GM19240 (cell line): Measurements from ENCODE around the gene ADCK2.
A peak's percentile ranks its signal among the peaks of the same experiment; 100 is the strongest.
"Not testable (repeated sequence)": the region's sequence is repeated elsewhere in the genome, so short reads cannot be mapped to it uniquely, and the experiment has no call there.

Source experiments
- DNase-seq: peaks from one replicate; pipeline ENCODE4 v3.0.0; 2011; ENCODE audit warnings: low spot score; ENCODE audit not compliant: insufficient read length

Gene ADCK2

DNA sequence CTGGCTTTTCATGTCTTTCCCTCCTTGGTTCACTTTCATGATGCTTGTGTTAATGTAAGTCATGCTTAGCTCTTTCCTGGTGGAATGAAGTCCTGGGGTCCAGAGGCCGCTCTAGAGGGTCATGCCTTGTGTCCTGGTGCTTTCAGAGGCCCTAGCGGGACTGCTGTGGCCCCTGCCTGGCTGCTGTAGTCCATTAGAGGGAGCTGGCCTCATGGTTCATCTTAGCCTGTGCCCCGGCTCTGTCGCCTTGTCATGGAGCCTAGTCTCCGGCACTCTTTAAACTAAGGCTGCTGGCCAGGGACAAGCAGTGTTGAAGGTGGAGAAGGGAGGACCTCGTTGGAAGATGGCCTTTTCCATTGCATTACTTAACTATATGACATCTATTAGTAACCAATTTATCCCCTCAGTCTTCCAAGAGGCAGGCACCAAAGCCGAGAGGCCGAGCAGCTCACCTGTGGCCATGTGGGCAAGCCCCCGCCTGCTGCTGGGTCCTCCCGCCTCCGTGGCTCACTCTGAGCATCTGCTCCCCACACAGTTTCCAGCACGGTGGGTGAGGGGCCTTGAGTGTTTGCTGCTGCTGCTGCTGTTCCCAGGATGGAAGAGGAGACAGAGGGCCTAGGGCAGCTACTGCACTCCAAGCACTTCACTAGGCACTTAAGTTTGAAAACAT, 18.8 kb downstream of the ADCK2 start:
- no peak for DNase-seq

DNA sequence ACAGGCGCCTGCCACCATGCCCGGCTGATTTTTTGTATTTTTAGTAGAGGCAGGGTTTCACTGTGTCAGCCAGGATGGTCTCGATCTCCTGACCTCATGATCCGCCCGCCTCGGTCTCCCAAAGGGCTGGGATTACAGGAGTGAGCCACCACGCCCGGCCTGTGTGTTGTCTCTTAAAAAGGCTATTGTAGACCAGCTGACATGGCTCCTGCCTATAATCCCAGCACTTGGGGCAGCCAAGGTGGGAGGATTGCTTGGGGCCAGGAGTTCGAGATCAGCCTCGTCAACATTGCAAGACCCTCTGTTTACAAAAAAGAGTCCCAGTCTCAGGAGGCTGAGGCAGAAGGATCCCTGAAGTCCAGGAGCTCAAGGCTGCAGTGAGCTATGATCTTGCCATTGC, 21.1 kb downstream of the ADCK2 start:
- DNase-seq: not testable (repeated sequence)

DNA sequence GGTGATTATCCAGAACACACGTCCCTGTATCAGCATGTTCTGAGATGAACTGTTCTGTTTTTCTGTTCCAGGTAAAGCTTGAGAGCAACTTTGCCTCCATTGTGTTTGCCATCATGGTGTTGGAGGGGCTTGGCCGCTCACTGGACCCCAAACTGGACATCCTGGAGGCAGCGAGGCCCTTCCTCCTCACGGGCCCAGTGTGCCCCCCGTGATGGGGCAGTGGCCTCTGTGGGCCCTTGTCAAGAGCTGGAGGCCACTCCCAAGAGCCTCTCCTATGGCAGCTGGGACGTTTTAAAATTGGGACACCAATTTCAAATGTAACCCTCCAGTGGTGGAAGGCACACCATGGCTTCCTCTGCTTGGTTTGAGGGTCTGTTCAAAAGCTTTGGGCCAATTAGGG, 21.8 kb downstream of the ADCK2 start:
- no peak for DNase-seq

DNA sequence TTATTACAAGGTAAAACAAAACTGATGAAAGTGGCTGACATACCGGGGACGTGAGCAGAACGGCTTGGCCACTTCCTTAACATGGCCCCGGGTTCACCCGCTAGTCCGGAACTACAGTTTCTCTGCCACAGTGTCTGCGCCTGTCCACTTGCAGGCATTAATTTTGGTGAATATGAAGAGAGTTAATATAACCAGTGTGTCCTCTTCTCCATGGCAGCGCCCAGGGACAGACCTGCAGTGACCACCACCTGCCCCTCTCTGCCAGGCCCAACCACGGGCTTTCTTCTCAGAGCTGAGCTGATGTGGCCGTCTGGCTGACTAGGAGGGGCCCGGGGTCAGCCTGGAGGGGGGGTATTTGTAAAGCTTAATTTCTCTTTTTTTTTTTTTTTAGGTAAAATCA, 22.6 kb downstream of the ADCK2 start:
- DNase-seq: no peak

DNA sequence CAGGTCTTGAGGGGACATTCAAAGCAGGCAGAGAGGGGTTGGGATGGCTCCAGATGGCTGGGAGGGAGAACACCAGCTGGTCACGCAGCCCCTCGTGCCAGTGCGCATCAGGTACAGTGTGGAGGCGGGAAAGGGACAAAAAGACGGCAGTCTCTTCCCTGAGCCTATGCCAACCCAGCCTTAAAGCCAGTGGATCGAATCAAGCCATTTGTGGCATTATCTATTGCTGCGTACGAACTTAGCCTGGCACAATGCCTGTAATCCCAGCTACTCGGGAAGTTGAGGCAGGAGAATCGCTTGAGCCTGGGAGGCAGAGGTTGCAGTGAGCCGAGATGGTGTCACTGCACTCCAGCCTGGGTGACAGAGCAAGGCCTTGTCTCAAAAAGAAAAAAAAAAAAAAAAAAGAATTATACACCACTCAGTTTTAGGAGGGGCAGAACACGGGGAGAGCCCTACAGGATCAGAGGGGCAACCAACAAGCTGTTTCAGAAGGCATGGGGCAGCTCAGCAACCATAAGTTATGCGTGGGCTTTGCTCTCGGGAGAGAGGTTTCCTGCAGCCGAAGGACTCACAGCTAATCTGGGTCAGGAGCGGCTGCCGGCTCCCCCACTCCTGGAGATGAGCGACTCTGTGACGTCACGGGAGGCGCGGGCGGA, 23.4 kb downstream of the ADCK2 start:
- DNase-seq: peak; percentile 95

GRCh38 chr7:140696680-140697446, 24.1 kb downstream of the ADCK2 start, which contains the start of gene NDUFB2:
NDUFB2 (plus strand) TSS chr7:140696708; CDS start chr7:140696745, 37 bp downstream.
- peak; percentile 71 for DNase-seq

DNA sequence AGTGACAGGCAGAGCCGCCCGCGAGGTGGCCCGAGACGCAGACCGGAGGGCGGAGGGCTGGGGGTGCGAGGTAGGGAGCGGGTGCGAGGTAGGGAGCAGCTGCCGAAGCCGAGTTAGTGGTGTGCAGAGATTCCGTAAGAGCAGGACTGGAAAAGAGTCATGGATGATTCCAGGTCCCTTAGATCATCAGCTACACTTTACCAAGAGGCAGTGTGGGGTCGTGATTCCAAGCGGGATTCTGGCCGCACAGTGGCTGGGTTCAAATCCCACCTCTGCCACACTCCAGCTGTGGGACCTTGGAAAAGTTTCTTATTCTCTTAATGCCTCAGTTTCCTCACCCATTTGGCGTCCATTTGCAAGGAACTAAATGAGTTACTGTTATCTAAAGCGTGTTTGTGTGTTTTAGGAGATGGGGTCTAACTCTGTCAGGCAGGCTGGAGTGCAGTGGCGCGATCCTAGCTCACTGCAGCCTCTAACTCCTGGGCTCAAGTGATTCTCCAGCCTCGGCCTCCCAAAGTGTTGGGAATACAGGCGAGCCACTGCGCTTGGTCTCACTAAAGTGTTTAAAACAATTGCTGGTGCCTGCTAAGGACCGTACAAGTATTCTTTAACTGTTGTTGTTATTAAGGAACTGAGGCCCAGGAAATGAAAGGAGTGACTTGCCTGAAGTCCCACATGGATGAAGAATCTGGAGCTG, 24.9 kb downstream of the ADCK2 start:
- no peak for DNase-seq

GRCh38 chr7:140698477-140698876, 25.7 kb downstream of the ADCK2 start:
- DNase-seq: no peak

DNA sequence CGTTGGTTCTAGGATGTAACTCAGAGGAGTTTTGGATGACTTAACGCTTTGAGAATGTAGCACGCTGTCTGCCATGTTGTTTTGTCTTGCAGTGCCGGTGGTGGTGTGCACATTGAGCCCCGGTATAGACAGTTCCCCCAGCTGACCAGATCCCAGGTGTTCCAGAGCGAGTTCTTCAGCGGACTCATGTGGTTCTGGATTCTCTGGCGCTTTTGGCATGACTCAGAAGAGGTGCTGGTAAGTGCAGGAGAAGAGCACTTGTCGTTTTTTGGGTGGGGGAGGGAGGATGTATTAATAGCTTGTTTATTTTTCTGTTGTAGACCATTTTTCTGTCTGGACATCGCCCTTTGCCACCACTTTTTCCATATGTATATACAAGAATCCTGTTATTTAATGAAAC, 30.0 kb downstream of the ADCK2 start:
- DNase-seq: no peak

GRCh38 chr7:140704205-140704604, 31.5 kb downstream of the ADCK2 start:
- no peak for DNase-seq

GRCh38 chr7:140707132-140707531, 34.4 kb downstream of the ADCK2 start:
- no peak for DNase-seq

- not testable (repeated sequence) for DNase-seq
These were observed 36.0 kb downstream of the ADCK2 start for GRCh38 chr7:140708764-140709163.

DNA sequence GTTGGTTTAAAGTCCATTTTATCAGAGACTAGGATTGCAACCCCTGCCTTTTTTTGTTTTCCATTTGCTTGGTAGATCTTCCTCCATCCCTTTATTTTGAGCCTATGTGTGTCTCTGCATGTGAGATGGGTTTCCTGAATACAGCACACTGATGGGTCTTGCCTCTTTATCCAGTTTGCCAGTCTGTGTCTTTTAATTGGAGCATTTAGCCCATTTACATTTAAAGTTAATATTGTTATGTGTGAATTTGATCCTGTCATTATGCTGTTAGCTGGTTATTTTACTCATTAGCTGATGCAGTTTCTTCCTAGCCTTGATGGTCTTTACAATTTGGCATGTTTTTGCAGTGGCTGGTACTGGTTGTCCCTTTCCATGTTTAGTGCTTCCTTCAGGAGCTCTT, 39.6 kb downstream of the ADCK2 start:
- not testable (repeated sequence) for DNase-seq

- DNase-seq: no peak
These were observed 41.7 kb downstream of the ADCK2 start for GRCh38 chr7:140714331-140715040.

GRCh38 chr7:140719721-140720120, 47.0 kb downstream of the ADCK2 start:
- no peak for DNase-seq

DNA sequence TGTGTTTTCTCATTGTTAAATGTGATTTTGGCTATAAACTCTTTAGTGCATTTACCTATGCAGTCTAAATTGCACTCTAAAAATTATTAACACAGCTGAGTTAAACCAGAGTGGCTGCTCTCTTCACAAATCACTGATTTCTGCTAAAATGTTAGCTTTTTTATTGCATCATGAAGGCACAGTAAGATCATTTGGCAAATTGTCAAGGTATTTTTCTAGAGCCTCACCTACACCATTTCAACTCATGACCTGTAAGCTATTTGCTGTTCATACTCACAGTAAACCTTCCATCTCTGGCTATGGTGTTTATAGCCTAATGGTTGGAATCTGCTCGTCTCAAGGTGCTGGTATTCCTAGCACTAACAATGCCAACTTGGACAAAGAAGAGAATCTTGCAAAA, 49.5 kb downstream of the ADCK2 start:
- no peak for DNase-seq

DNA sequence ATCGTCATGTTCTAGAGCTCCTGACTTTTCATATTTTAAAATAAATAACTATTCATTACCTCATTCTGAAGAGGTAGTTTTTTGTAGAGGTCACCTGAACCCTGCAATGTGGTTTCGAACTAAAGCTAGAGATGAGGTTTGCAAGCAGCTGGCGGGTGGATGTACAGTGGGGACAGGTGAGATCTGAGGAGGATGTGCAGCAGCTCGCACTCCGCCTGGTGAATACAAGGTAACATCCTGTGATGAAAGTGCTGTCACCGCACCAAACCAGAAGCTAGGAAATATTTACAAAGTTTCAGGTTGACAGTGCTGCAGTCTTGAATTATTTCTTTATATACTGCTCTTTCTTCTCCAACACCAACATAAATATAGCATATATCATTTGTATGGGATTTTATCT, 50.3 kb downstream of the ADCK2 start:
- no peak for DNase-seq

DNA sequence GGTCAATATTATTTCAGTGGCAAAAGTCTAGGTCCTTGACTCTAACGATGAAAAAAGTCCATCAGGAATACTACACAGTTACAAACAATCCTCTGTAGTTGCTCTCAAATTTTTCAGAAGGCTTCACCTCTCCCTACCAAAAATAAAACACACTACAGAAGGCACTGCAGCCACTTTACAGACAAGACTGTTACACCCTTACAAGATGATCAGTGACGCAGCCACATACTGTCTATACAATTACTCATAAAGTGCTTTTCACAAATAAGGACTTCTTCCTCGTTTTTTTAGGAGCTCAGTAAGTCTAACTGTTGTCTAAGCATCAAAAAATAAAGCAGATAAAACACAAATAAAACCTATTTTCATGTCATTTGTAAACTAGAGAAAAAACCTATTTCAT, 50.8 kb downstream of the ADCK2 start:
- DNase-seq: no peak

DNA sequence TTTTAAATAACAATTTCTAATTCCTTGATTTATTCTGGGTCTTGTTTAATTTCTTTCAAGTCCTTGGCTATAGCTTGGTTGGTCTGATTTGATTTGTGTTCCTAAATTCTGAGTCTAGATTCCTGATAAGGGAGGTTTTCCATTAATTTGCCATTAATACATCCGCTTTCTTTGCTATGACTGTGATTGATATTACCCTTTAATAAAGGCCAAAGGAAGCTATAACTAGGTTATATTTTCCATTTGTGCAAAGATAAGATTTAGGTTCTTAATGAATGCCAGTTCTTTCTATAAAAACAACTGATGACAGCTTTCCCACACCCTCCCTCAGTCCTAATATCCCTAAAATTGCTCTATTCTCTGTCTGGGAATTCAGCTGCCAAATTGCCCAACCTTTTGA, 52.0 kb downstream of the ADCK2 start:
- no peak for DNase-seq

DNA sequence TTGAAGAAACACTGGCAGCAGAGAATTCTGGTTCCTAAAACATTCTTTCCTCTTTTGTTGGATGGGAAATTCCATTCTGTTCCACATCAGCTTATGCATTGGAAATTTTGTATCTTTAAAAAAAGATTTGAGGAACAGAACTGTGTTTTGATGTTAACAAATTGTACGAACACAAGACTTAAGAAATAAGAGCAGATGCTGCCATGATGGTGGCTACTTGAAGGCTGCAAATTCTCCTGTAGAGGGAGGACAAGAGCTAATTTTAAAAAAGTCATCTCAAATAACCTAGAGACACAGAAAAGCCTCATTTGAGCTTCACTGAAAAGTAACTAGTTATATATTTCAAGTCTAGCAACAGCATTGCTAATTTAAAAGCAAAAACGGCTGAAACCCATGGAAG, 53.5 kb downstream of the ADCK2 start:
- no peak for DNase-seq

- DNase-seq: no peak
These were observed 59.7 kb downstream of the ADCK2 start for GRCh38 chr7:140732416-140732815.
